Stimulated activated naive CD8-positive, alpha-beta T cell treated with anti-CD3 and anti-CD28 coated beads, Interleukin-15, amount 100 ng/mL, for 72 hours (primary cell): Measurements from ENCODE around the gene GSTA5.
A peak's percentile ranks its signal among the peaks of the same experiment; 100 is the strongest.
"Not testable (repeated sequence)": the region's sequence is repeated elsewhere in the genome, so short reads cannot be mapped to it uniquely, and the experiment has no call there.

Experiments used
- ATAC-seq: fragments of 150-1000 bp; cut with Tn5 transposase; 2 replicates; pipeline ENCODE4 v1.10.0; 2021; ENCODE audit warnings: mild to moderate bottlenecking, moderate library complexity
- DNase-seq, 2 donors: peaks; one replicate each; pipeline ENCODE4 v3.0.0; 2021 to 2022
- H3K27ac Mint-ChIP-seq, 2 donors: one replicate each; pipeline ENCODE4 v1.8.0; 2022; ENCODE audit warnings: mild to moderate bottlenecking in 2 of 2, mixed read lengths in 2 of 2, moderate library complexity in 2 of 2
- H3K27me3 Mint-ChIP-seq: one replicate; pipeline ENCODE4 v1.8.0; 2022; ENCODE audit warnings: mixed read lengths
- H3K4me1 Mint-ChIP-seq: one replicate; pipeline ENCODE4 v1.8.0; 2022; ENCODE audit warnings: mild to moderate bottlenecking, mixed read lengths
- H3K4me3 Mint-ChIP-seq, 2 donors: one replicate each; pipeline ENCODE4 v1.8.0; 2022; ENCODE audit warnings: mild to moderate bottlenecking in 2 of 2, mixed read lengths in 2 of 2, moderate library complexity in 1 of 2
- H3K9me3 Mint-ChIP-seq, 2 donors: one replicate each; pipeline ENCODE4 v1.8.0; 2022; ENCODE audit warnings: mixed read lengths in 2 of 2

GSTA5 gene

DNA sequence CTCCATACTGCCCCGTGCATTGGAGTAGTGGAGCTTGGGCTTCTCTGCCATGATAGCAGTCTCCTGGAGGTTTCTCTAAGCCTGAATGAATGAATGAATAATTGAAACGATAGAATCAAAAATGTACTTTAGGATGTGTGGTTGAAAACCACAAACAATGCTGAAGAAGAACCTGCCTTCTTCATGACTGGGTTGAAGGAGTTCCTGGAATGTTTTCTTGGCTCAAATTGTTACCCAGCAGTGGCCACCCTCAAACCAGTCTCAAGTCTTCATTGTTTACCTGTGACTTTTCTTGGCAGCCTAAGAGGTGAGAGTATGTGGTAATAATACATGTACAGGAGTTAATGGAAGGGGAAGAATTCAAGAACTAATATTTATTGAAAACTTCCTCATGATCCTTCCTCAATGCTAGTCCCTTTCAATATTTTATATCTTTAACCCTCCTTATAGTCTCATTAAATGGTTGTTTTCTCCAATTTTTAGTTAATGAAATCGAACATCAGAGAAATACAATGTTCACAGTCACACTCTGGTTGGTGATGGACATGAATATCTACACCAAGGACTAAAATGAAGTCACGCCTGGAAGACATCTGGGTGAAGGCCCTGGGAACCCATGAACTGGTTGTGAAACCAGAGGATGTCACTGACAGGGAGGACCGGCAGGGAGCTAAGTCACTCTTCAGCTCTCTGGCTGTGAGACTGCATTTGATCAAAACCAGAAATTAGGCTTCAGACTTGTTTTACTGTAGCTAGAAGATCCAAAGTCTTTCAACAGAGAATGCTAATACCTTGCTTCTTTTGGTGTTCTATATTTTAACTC is at the start of gene GSTA5:
Gene GSTA5 (minus strand): TSS at position 51 of the 823 bp plus-strand sequence.
- Mint-ChIP-seq H3K9me3 (no peaks in the 10 kb centered on the region), H3K27me3 (peaks cover 30% of the 10 kb centered on the region), H3K27ac (no peak within 1 kb of the TSS), H3K4me1 (no peaks in the 10 kb centered on the region), H3K4me3 (no peak within 1 kb of the TSS)
- no peak for ATAC-seq
- no peak for DNase-seq

DNA sequence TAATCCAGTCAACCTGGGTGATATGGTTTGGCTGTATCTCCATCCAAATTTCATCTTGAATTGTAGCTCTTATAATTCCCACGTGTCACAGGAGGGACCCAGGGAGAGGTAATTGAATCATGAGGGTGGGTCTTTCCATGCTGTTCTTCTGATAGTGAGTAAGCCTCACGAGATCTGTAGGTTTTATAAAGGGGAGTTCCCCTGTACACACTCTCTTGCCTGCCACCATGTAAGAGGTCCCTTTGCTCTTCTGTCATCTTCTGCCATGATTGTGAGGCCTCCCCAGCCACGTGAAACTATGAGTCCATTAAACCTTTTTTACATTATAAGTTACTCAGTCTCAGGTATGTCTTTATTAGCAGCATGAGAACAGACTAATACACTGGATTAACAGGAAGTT is 49.4 kb upstream of the GSTA5 start:
- H3K4me1 Mint-ChIP-seq = no peaks in the 10 kb centered on the region
- no peaks in the 10 kb centered on the region for H3K9me3 Mint-ChIP-seq
- peak overlapping the region in 1 of 2 donors; percentile 37 for H3K27ac Mint-ChIP-seq
- H3K4me3 Mint-ChIP-seq = no peak overlapping the region
- DNase-seq (no peak), ATAC-seq (no peak)
- H3K27me3 Mint-ChIP-seq = no peaks in the 10 kb centered on the region

DNA sequence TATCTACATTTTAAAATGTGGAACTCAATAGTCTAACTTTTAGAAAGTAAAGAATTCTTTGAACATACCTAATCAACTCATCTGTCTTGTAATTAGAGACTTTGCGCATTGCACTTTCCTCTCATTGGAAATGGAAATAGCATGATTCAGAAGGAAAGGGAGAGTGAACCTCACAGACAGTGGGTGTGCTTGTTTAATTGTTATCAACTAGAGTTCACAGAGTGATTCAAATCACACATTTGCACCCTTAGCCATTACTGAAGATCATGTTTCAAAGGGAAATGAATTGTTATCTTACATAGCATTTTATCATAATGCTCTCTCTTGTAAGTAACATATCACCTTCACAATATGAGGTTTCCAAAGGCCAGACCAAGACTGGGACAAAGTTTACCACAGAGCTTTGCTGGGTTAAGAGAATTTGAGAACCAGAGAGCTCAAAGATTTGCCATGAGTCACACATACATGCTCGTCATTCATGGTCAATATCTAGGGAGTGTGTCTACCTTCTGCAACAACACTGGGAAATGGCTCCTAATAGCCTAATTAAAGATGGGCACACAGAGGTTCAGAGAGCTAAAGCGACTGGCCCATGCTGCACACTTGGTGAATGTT is 47.4 kb upstream of the GSTA5 start:
- DNase-seq (no peak), ATAC-seq (peak; percentile 43)
- Mint-ChIP-seq H3K27me3 (no peaks in the 10 kb centered on the region), H3K27ac (no peak overlapping the region), H3K4me3 (no peak overlapping the region), H3K9me3 (no peaks in the 10 kb centered on the region), H3K4me1 (no peaks in the 10 kb centered on the region)

DNA sequence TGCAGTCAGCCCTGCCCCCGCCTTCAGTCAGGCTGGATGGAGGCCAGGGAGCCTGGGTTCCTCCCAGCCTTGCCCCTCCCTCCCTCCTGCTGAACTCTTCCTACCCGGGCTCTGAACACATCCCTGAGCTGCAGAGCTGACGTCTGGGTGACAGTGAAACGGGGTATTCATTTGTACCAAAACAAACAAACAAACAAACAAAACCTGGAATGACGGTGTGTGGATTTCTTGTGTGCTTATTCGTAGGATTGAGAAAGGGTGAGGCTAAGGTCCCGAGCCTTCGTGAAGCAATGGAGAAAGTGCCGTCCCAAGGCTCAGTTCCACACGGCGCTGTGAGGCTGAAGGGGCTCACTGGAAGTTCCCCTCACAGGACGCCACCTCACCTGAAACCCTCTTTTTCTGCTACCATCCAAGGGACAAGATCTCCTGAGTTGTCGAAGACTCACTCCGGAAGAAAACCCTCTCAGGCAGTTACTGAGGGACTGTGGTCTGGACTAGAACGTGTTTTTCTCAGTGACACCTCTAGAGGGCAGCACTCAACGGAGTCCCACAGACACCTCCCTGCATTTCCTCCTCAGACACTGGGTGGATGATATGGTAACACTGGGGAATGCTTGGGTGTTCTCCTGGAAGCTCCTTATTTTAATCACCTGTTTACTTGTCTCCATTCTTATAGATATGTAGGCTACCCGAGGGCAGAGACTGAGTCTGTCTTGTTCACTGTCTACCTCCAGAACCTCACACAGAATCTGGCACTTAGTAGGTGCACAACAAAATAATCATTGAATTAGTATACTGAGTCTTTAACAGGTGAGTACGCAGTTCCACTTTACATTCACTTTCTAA is 41.6 kb upstream of the GSTA5 start:
- Mint-ChIP-seq H3K4me3 (peak overlapping the region; percentile 73), H3K9me3 (no peaks in the 10 kb centered on the region), H3K27ac (peak overlapping the region; percentile 13 to 90), H3K27me3 (no peaks in the 10 kb centered on the region), H3K4me1 (peaks cover 7% of the 10 kb centered on the region)
- DNase-seq = peak; percentile 66 to 75
- ATAC-seq = peak; percentile 97

DNA sequence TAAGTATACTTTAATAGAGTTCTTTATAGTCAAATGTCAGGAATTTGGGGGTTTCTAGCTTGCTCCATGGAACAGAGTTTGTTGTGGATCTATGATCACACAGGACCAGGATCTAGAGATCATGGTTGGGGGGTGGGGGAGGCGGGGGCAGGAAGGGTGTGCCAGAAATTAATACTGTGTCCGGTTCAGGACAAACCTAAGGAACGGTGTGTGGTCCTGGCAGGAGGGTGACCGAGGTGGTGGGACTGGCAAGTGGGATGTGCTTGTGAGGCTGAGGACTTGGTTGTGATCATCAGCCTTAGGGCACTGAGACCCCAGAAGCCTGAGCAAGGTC is 41.0 kb upstream of the GSTA5 start:
- peak overlapping the region; percentile 13 to 90 for H3K27ac Mint-ChIP-seq
- peak overlapping the region; percentile 73 for H3K4me3 Mint-ChIP-seq
- H3K4me1 Mint-ChIP-seq = peaks cover 7% of the 10 kb centered on the region
- DNase-seq (no peak), ATAC-seq (no peak)
- no peaks in the 10 kb centered on the region for H3K9me3 Mint-ChIP-seq
- H3K27me3 Mint-ChIP-seq = no peaks in the 10 kb centered on the region

DNA sequence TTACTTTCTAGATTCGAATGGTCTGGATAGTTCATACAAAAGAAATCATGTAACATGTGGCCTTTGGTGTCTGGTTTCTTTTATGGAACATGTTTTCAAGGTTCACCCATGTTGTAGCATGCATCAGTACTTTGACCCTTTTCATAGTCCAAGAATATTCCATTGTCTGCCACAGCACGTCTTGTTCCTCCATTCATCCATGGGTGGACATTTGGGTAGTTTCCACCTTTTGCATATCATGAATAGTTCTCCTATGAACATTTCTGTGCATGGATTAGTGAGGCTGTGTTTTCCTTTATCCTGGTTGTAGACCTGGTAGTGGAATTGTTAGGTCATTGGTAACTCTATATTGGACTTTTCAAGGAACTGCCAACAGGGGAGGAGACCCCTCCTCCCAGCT is 37.2 kb upstream of the GSTA5 start:
- Mint-ChIP-seq H3K4me3 (no peak overlapping the region), H3K27ac (no peak overlapping the region), H3K4me1 (peaks cover 7% of the 10 kb centered on the region), H3K9me3 (no peaks in the 10 kb centered on the region), H3K27me3 (peaks cover 10% of the 10 kb centered on the region)
- DNase-seq (no peak), ATAC-seq (no peak)

DNA sequence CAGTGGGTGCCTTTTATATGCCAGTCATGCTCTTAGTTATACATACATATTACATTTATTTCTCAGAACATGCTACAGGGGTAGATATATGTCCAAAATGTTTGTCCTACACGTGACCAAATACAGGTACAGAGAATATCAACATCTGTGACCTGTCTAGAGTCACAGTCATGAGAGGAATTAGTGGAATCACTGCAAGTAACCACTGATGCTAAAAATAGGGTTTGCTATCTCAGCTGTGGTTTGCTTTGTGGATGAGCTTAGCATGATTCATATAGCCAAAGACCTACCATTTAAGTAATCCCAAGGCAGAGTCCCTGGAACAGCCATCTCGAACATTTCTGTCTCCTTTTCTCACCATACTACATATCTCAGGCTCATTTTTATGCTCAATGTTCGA is 36.6 kb upstream of the GSTA5 start:
- Mint-ChIP-seq H3K4me3 (no peak overlapping the region), H3K27me3 (peaks cover 11% of the 10 kb centered on the region), H3K9me3 (no peaks in the 10 kb centered on the region), H3K27ac (no peak overlapping the region), H3K4me1 (peaks cover 3% of the 10 kb centered on the region)
- no peak for DNase-seq
- peak; percentile 54 for ATAC-seq

DNA sequence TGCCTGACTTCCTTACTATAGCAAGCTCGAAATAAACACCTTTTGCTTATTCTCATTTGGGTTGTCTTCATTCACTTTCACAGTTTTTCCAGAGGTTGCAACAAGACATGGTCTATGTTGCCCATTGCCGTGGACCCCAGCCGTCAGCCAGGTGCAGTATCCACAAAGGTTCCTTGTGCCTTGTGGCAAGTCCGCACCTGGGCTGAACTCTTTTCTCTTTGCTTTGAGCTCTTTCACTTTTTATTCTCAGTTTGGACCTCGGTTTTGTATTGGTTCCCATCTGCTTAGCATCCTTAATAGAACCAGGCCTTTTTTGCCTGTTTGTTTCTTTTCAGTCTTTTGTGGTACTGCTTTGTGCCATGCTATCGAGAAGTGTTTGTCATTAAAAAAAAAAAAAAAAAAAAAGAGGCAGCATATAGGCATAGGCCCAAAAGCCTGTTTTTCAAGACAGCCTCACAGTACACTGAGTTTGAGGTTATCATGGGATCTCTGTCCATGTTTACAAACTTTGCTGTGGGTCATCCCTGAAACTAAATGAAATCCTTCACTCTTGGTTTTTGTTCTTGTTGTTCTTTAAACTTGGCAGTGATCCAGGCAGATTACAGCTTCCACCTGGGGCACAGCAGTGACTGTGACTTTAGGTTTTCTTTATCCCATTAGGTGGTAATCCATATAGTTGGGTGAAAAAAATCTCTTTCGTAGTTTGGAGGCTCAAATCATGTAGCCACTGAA is 35.6 kb upstream of the GSTA5 start:
- H3K4me3 Mint-ChIP-seq = no peak overlapping the region
- DNase-seq (no peak), ATAC-seq (no peak)
- H3K9me3 Mint-ChIP-seq = no peaks in the 10 kb centered on the region
- H3K4me1 Mint-ChIP-seq = no peaks in the 10 kb centered on the region
- H3K27me3 Mint-ChIP-seq = peaks cover 11% of the 10 kb centered on the region
- H3K27ac Mint-ChIP-seq = no peak overlapping the region

DNA sequence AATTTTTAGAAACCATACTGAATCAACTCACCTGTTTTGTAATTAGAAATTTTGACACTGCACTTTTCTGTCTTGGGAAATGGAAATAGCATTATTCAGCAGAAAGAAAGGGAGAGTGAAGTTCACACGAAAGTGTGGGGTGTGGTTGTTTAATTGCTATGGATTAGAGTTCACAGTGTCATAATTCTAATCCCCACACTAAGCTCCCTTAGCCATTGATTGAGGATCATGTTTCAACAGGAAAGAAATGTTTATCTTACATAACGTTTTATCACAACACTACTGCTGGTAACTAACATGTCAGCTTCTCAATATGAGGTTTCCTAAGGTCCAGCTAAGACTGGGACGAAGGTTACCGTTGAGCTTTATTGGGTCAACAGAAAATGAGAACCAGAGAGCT is 31.4 kb upstream of the GSTA5 start:
- no peak for ATAC-seq
- no peak overlapping the region for H3K27ac Mint-ChIP-seq
- H3K4me1 Mint-ChIP-seq = no peaks in the 10 kb centered on the region
- DNase-seq = no peak
- no peak overlapping the region for H3K4me3 Mint-ChIP-seq
- no peaks in the 10 kb centered on the region for H3K9me3 Mint-ChIP-seq
- peaks cover 17% of the 10 kb centered on the region for H3K27me3 Mint-ChIP-seq

DNA sequence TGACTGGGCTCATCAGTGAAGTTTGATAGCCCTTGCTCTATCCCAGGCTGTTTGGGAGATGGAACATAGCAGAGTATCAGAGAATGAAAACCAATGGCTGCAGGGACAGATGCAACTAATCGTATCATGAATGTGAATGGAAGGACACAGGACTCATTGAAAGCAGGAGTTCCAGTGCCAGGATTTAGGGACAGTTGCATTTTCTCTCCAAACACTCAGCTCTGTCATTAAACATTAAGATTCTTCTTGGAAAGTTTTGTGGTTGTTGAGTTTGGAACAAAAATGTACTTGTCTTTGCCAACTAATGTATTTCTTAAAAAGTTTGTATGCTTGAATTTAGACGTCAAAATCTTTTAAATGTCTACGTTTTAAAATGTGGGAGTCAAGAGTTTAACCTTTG is 31.0 kb upstream of the GSTA5 start:
- no peak overlapping the region for H3K4me3 Mint-ChIP-seq
- no peak for DNase-seq
- no peak overlapping the region for H3K27ac Mint-ChIP-seq
- ATAC-seq = no peak
- peaks cover 17% of the 10 kb centered on the region for H3K27me3 Mint-ChIP-seq
- no peaks in the 10 kb centered on the region for H3K4me1 Mint-ChIP-seq
- H3K9me3 Mint-ChIP-seq = no peaks in the 10 kb centered on the region

DNA sequence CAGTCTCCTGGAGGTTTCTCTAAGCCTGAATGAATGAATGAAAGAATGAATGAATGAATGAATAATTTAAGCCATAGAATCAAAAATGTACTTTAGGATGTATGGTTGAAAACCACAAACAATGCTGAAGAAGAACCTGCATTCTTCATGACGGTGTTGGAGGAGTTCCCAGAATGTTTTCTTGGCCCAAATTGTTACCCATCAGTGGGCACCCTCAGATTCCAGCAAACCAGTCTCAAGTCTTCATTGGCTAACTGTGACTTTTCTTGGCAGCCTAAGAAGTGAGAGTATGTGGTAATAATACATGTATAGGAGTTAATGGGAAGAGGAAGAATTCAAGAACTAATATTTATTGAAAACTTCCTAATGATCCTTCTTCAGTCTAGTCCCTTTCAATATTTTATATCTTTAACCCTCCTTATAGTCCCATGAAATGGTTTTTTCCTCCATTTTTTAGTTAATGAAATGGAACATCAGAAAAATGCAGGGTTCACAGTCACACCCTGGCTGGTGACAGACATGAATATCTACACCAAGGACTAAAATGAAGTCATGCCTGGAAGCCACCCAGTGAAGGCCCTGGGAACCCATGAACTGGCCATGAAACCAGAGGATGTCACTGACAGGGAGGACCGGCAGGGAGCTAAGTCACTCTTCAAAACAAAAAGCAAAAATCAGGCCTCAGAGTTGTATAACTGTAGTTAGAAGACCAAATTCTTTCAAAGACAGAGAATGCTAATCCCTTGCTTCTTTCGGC is 29.9 kb upstream of the GSTA5 start:
- H3K27ac Mint-ChIP-seq, DNase-seq, ATAC-seq, H3K4me1 Mint-ChIP-seq, H3K9me3 Mint-ChIP-seq, H3K4me3 Mint-ChIP-seq: not testable (repeated sequence)
- H3K27me3 Mint-ChIP-seq = peaks cover 18% of the 10 kb centered on the region

DNA sequence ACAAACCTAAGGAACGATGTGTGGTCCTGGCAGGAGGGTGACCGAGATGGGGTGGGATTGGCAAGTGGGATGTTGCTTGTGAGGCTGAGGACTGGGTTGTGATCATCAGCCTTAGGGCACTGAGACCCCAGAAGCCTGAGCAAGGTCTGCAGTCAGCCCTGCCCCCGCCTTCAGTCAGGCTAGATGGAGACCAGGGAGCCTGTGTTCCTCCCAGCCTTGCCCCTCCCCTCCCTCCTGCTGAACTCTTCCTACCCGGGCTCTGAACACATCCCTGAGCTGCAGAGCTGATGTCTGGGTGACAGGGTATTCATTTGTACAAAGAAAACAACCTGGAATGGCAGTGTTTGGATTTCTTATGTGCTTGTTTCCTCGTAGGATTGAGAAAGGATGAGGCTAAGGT is 28.3 kb upstream of the GSTA5 start:
- not testable (repeated sequence) for H3K4me3 Mint-ChIP-seq, H3K9me3 Mint-ChIP-seq, ATAC-seq, H3K4me1 Mint-ChIP-seq, DNase-seq, H3K27ac Mint-ChIP-seq
- H3K27me3 Mint-ChIP-seq = peaks cover 34% of the 10 kb centered on the region

DNA sequence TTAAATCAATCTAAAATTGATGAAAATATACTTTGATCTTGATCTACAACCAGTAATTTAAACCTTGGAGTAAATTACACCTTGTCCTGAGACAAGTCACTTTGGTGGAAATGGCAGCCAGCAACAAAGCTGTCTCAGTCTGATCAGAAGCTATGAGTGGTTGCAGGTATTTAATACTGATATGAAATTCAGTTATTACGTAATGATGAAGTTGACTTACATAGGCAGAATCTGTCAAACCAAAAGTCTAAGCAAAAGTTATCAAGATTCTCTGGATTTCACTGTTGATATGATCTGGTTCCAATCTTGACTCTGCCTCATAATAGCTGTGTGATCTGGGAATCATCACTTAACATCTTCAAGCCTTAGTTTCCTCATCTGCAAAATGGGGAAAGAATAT is 27.6 kb upstream of the GSTA5 start:
- no peak overlapping the region for H3K4me3 Mint-ChIP-seq
- ATAC-seq = no peak
- no peaks in the 10 kb centered on the region for H3K4me1 Mint-ChIP-seq

DNA sequence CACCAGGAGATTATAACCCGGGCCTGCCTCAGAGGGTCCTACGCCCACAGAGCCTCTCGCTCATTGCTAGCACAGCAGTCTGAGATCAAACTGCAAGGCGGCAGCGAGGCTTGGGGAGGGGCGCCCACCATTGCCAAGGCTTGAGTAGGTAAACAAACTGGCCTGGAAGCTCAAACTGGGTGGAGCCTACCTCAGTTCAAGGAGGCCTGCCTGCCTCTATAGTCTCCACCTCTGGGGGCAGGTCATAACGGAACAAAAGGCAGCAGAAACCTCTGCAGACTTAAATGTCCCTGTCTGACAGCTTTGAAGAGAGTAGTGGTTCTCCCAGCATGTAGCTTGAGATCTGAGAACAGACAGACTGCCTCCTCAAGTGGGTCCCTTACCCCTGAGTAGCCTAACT is 20.5 kb upstream of the GSTA5 start:
- DNase-seq, H3K9me3 Mint-ChIP-seq, H3K4me1 Mint-ChIP-seq, ATAC-seq, H3K27ac Mint-ChIP-seq, H3K4me3 Mint-ChIP-seq: not testable (repeated sequence)
- H3K27me3 Mint-ChIP-seq = peaks cover 44% of the 10 kb centered on the region

More for the DNA sequence above, 27.6 kb upstream of the GSTA5 start:
- no peak for DNase-seq
- Mint-ChIP-seq H3K9me3 (no peaks in the 10 kb centered on the region), H3K27ac (no peak overlapping the region), H3K27me3 (peaks cover 31% of the 10 kb centered on the region)

DNA sequence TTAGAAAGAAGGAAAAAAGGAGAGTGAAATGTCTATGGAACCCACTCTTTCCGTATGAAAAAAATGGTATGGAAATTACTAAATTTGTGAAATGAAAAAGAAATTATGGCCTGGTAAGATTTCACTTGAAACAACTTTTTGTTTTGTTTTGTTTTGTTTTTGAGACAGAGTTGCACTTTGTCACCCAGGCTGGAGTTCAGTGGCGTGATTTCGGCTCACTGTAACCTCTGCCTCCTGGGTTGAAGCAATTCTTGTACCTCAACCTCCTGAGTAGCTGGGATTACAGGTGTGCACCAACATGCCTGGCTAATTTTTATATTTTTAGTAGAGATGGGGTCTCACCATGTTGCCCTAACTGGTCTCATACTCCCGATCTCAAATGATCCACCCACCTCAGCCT is 17.8 kb upstream of the GSTA5 start:
- no peaks in the 10 kb centered on the region for H3K4me1 Mint-ChIP-seq
- H3K27me3 Mint-ChIP-seq = peaks cover 51% of the 10 kb centered on the region
- ATAC-seq (no peak), DNase-seq (no peak)
- H3K27ac Mint-ChIP-seq = no peak overlapping the region
- H3K4me3 Mint-ChIP-seq = no peak overlapping the region
- H3K9me3 Mint-ChIP-seq = no peaks in the 10 kb centered on the region
